Measurements from ENCODE around the gene ADPRHL1. TPM values are rescaled to one million over a fixed set of nuclear protein-coding genes. Genes with fewer than 3 reads are reported as not detected.

Gene ADPRHL1
- total RNA-seq, 1 experiment from 2014 or later: 11.5 TPM

DNA sequence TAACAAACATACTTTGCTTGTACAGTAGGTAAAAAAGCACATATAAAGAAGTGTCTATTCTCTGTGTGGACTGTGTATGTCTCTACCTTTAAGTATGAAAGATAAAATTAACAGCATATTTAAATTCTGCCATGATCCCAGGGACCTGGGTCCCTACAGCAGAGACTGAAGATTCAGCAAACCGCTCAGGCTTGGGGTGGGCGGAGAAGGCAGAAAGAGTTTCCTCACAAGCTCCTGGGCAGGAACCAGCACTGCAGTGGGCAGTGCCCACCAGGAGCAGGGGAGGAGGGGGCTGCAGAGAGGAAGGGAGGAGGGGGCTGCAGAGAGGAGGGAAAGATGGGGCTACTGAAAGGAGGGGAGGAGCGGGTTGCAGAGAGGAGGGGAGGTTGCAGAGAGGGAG lies 44.7 kb downstream of the ADPRHL1 start:
- TF ChIP-seq CTCF (conservative IDR thresholded peaks at IDR 0.05): no peak
- TF ChIP-seq EZH2 (IDR thresholded peaks at IDR 0.05; ENCODE audit: low read depth): no peak
- Histone ChIP-seq H3K27me3 (ENCODE audit: insufficient read depth, low read depth) (peaks cover 30% of the 10 kb centered on the region), H3K4me3 (no peak overlapping the region), H4K20me1 (ENCODE audit: insufficient read depth) (no peaks in the 10 kb centered on the region), H3K36me3 (ENCODE audit: low read depth) (no peaks in the 10 kb centered on the region), H3F3A (ENCODE audit: insufficient read depth, low read depth) (peaks cover 19% of the 10 kb centered on the region), H3K27ac (no peak overlapping the region), H2AFZ (no peak overlapping the region), H3K9me2 (ENCODE audit: insufficient read depth) (no peaks in the 10 kb centered on the region), H3K79me2 (ENCODE audit: low read depth) (no peaks in the 10 kb centered on the region), H3K4me2 (no peak overlapping the region), H3K9me3 (ENCODE audit: insufficient read depth, low read depth) (no peaks in the 10 kb centered on the region), H3K4me1 (replicated peaks; ENCODE audit: insufficient read depth) (peaks cover 21% of the 10 kb centered on the region)
- DNase-seq: no peak
- POLR2A ChIA-PET (ENCODE audit: unreplicated experiment): no interaction called here
- CTCF ChIA-PET: interaction anchor here (0.7 kb wide), 1 partner anchor 460 kb away, joined by 10 read pairs; no protein-coding TSS in a partner anchor
- no TSS peak for BruUV-seq (replicated peaks)
- intact Hi-C loops (cut with micrococcal nuclease; ENCODE audit: unreplicated experiment): no loop called here

GRCh38 chr13:113407531-113408393 lies 45.5 kb downstream of the ADPRHL1 start:
- Histone ChIP-seq H3K4me3 (no peak overlapping the region), H3K4me1 (replicated peaks; ENCODE audit: insufficient read depth) (peaks cover 21% of the 10 kb centered on the region), H3K36me3 (ENCODE audit: low read depth) (no peaks in the 10 kb centered on the region), H3F3A (ENCODE audit: insufficient read depth, low read depth) (peaks cover 19% of the 10 kb centered on the region), H3K27me3 (ENCODE audit: insufficient read depth, low read depth) (peaks cover 37% of the 10 kb centered on the region), H2AFZ (no peak overlapping the region), H3K9me3 (ENCODE audit: insufficient read depth, low read depth) (no peaks in the 10 kb centered on the region), H3K79me2 (ENCODE audit: low read depth) (no peaks in the 10 kb centered on the region), H4K20me1 (ENCODE audit: insufficient read depth) (no peaks in the 10 kb centered on the region), H3K4me2 (no peak overlapping the region), H3K9me2 (ENCODE audit: insufficient read depth) (no peaks in the 10 kb centered on the region), H3K27ac (no peak overlapping the region)
- DNase-seq: no peak
- no TSS peak for BruUV-seq (replicated peaks)
- POLR2A ChIA-PET (ENCODE audit: unreplicated experiment): no interaction called here
- intact Hi-C loops (cut with micrococcal nuclease; ENCODE audit: unreplicated experiment): no loop called here
- CTCF ChIA-PET: interaction anchor here (0.7 kb wide), 2 partner anchors 423 to 459 kb away, joined by 3 to 10 read pairs; no protein-coding TSS in a partner anchor
- TF ChIP-seq CTCF (conservative IDR thresholded peaks at IDR 0.05): no peak
- no peak for TF ChIP-seq EZH2 (IDR thresholded peaks at IDR 0.05; ENCODE audit: low read depth)

DNA sequence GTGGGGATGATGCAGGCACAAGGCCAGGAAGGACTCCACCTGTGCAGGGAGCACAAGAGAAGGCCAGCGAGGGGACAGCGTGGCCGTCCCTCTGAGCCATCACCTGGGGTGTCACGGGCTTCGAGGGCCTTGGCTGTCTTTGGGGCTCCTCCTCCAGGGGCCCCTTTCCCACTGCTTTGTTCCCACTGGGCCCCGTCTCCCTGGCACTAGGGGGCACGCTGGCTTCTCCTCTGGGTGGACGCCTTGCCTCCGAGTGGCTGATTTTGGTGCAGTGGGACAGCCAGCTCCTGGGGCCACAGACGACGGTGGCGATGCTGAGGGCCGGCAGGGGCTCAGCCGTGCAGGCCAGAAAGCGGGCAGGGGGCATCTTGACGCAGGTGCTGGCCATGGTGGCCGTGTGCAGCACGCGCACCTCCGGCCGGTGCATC lies 46.2 kb downstream of the ADPRHL1 start:
- Histone ChIP-seq H3K79me2 (ENCODE audit: low read depth) (no peaks in the 10 kb centered on the region), H3K9me2 (ENCODE audit: insufficient read depth) (no peaks in the 10 kb centered on the region), H2AFZ (no peak overlapping the region), H3K9me3 (ENCODE audit: insufficient read depth, low read depth) (no peaks in the 10 kb centered on the region), H3K27ac (no peak overlapping the region), H3K36me3 (ENCODE audit: low read depth) (no peaks in the 10 kb centered on the region), H3K4me2 (no peak overlapping the region), H4K20me1 (ENCODE audit: insufficient read depth) (no peaks in the 10 kb centered on the region), H3F3A (ENCODE audit: insufficient read depth, low read depth) (peaks cover 19% of the 10 kb centered on the region), H3K27me3 (ENCODE audit: insufficient read depth, low read depth) (peaks cover 37% of the 10 kb centered on the region), H3K4me1 (replicated peaks; ENCODE audit: insufficient read depth) (peaks cover 21% of the 10 kb centered on the region), H3K4me3 (no peak overlapping the region)
- BruUV-seq (replicated peaks): no TSS peak
- intact Hi-C loops (cut with micrococcal nuclease; ENCODE audit: unreplicated experiment): no loop called here
- ChIA-PET POLR2A (ENCODE audit: unreplicated experiment) (no interaction called here), CTCF (interaction anchor here (0.7 kb wide), 1 partner anchor 422 kb away, joined by 3 read pairs; no protein-coding TSS in a partner anchor)
- no peak for DNase-seq
- TF ChIP-seq EZH2 (IDR thresholded peaks at IDR 0.05; ENCODE audit: low read depth): no peak
- TF ChIP-seq CTCF (conservative IDR thresholded peaks at IDR 0.05): no peak
